Activated CD8-positive, alpha-beta memory T cell treated with anti-CD3 and anti-CD28 coated beads for 48 hours (primary cell): Measurements from ENCODE around the gene RNF167.
A peak's percentile ranks its signal among the peaks of the same experiment; 100 is the strongest.

ENCODE experiments used
- DNase-seq, 3 experiments: peaks; one replicate each; pipeline ENCODE4 v3.0.0-alpha.2; 2020; ENCODE audit warnings: low read depth in 2 of 3, low spot score in 2 of 3

The RNF167 gene

GRCh38 chr17:4950075-4950745, 10.1 kb downstream of the RNF167 start:
- no peak for DNase-seq

GRCh38 chr17:4950746-4951204, 10.7 kb downstream of the RNF167 start, which contains the start of gene ENO3:
TSS of gene ENO3 (plus strand) at chr17:4951119. CDS start at chr17:4951830, 711 bp downstream.
- no peak for DNase-seq

GRCh38 chr17:4951486-4951885, 11.4 kb downstream of the RNF167 start:
- no peak for DNase-seq

- DNase-seq = no peak
Observed at GRCh38 chr17:4953451-4953961, 13.4 kb downstream of the RNF167 start.

GRCh38 chr17:4955091-4955490, 15.0 kb downstream of the RNF167 start:
- DNase-seq = no peak

- no peak for DNase-seq
Observed at GRCh38 chr17:4956493-4957061, 16.5 kb downstream of the RNF167 start.

GRCh38 chr17:4958102-4958501, 18.0 kb downstream of the RNF167 start:
- DNase-seq = no peak

GRCh38 chr17:4959261-4959965, 19.3 kb downstream of the RNF167 start:
- no peak for DNase-seq

GRCh38 chr17:4960279-4960922, 20.3 kb downstream of the RNF167 start:
- no peak for DNase-seq

- no peak for DNase-seq
Observed at GRCh38 chr17:4965311-4965986, 25.4 kb downstream of the RNF167 start.

- peak; percentile 41 to 84 (median 76) for DNase-seq
Observed at GRCh38 chr17:4966844-4967538, 26.9 kb downstream of the RNF167 start.

GRCh38 chr17:4967539-4968485, 27.7 kb downstream of the RNF167 start, which contains the start of gene SPAG7:
TSS of gene SPAG7 (minus strand) at chr17:4967817. CDS start at chr17:4967804, 13 bp downstream.
- DNase-seq = peak; percentile 86 to 89 (median 86)

GRCh38 chr17:4968486-4969046, 28.5 kb downstream of the RNF167 start:
- DNase-seq = peak in 1 of 3 experiments; percentile 29

- peak; percentile 40 to 60 (median 52) for DNase-seq
Observed at GRCh38 chr17:4969047-4969550, 29.0 kb downstream of the RNF167 start.

- peak in 2 of 3 experiments; percentile 25 to 46 for DNase-seq
Observed at GRCh38 chr17:4969551-4970173, 29.6 kb downstream of the RNF167 start.

GRCh38 chr17:4970273-4970672, 30.2 kb downstream of the RNF167 start:
- no peak for DNase-seq

GRCh38 chr17:4971826-4972225, 31.8 kb downstream of the RNF167 start:
- DNase-seq = no peak

GRCh38 chr17:4972322-4972721, 32.3 kb downstream of the RNF167 start:
- no peak for DNase-seq
